ENCODE measurements around the gene PELI2. TPM values are rescaled to one million over a fixed set of nuclear protein-coding genes. Genes with fewer than 3 reads are reported as not detected.

The PELI2 gene
- total and polyA plus RNA-seq, 8 donors = 6.0 to 46.6 (median 32.6) TPM

GRCh38 chr14:56147986-56148901, 30.0 kb downstream of the PELI2 start:
- WGBS, 2 donors = 42 to 49% methylated on average over 3 of the region's 3 CpGs
- Histone ChIP-seq H3K4me1 (peaks cover 32 to 62% (median 50%) of the 10 kb centered on the region in 3 donors), H3K9me3 (no peaks in the 10 kb centered on the region), H3K4me3 (no peak overlapping the region), H3K27ac (peak overlapping the region in 1 of 4 donors; percentile 26), H3K27me3 (no peaks in the 10 kb centered on the region), H3K36me3 (no peaks in the 10 kb centered on the region)
- intact Hi-C loops (cut with DNase I) = no loop called here
- FAIRE-seq (no peak), ATAC-seq (peak; percentile 18 to 45 (median 33)), DNase-seq (no peak)
- no peak for TF ChIP-seq CTCF (IDR thresholded peaks at IDR 0.05)

GRCh38 chr14:56149151-56149550, 30.9 kb downstream of the PELI2 start:
- no peak for TF ChIP-seq CTCF (IDR thresholded peaks at IDR 0.05)
- H3K4me1 ChIP-seq = peaks cover 29 to 60% (median 52%) of the 10 kb centered on the region in 3 donors
- intact Hi-C loops (cut with DNase I) = no loop called here
- no peaks in the 10 kb centered on the region for H3K27me3 ChIP-seq
- no peak for DNase-seq
- WGBS, 2 donors = 37 to 42% methylated on average over 4 of the region's 4 CpGs
- H3K4me3 ChIP-seq = no peak overlapping the region
- no peaks in the 10 kb centered on the region for H3K9me3 ChIP-seq
- ATAC-seq = no peak
- FAIRE-seq = no peak
- H3K36me3 ChIP-seq = no peaks in the 10 kb centered on the region
- no peak overlapping the region for H3K27ac ChIP-seq

- Histone ChIP-seq H3K4me3 (no peak overlapping the region), H3K36me3 (no peaks in the 10 kb centered on the region), H3K4me1 (peaks cover 22 to 53% (median 48%) of the 10 kb centered on the region in 3 donors), H3K9me3 (no peaks in the 10 kb centered on the region), H3K27me3 (no peaks in the 10 kb centered on the region), H3K27ac (no peak overlapping the region)
- ATAC-seq = no peak
- DNase-seq = no peak
- FAIRE-seq = no peak
- WGBS, 2 donors = 60 to 63% methylated on average over 6 of the region's 6 CpGs
- intact Hi-C loops (cut with DNase I) = no loop called here
- TF ChIP-seq CTCF (IDR thresholded peaks at IDR 0.05) = no peak
Measured at GRCh38 chr14:56149995-56150394, 31.8 kb downstream of the PELI2 start.

- H3K4me3 ChIP-seq = no peak overlapping the region
- peak; percentile 25 to 56 (median 45) for ATAC-seq
- TF ChIP-seq CTCF (IDR thresholded peaks at IDR 0.05) = no peak
- H3K27me3 ChIP-seq = no peaks in the 10 kb centered on the region
- no peak for FAIRE-seq
- no peak overlapping the region for H3K27ac ChIP-seq
- WGBS, 2 donors = 53 to 65% methylated on average over 6 of the region's 6 CpGs
- no peak for DNase-seq
- H3K9me3 ChIP-seq = no peaks in the 10 kb centered on the region
- H3K4me1 ChIP-seq = peaks cover 22 to 47% (median 44%) of the 10 kb centered on the region in 3 donors
- no peaks in the 10 kb centered on the region for H3K36me3 ChIP-seq
- intact Hi-C loops (cut with DNase I) = no loop called here
Measured at GRCh38 chr14:56150645-56151345, 32.6 kb downstream of the PELI2 start.
